GM21825 (cell line): ENCODE results near the gene BTBD16.

ENCODE experiments used
- ATAC-seq: cut with Tn5 transposase; IDR thresholded peaks from one replicate; pipeline ENCODE4 v1.9.1; 2021; ENCODE audit warnings: mild to moderate bottlenecking, moderate library complexity; ENCODE audit not compliant: unreplicated experiment

BTBD16 gene

GRCh38 chr10:122267849-122268737, 3.0 kb upstream of the BTBD16 start:
- peak; percentile 78 for ATAC-seq

GRCh38 chr10:122269059-122269687, 1.9 kb upstream of the BTBD16 start:
- ATAC-seq, result no peak

- ATAC-seq, result no peak
These were observed 3.0 kb downstream of the BTBD16 start for GRCh38 chr10:122273966-122274545.

GRCh38 chr10:122276611-122277208, 5.6 kb downstream of the BTBD16 start:
- no peak for ATAC-seq

GRCh38 chr10:122277526-122278136, 6.5 kb downstream of the BTBD16 start:
- no peak for ATAC-seq

GRCh38 chr10:122279725-122280141, 8.6 kb downstream of the BTBD16 start:
- ATAC-seq, result no peak

GRCh38 chr10:122280156-122280555, 9.1 kb downstream of the BTBD16 start:
- ATAC-seq, result no peak

GRCh38 chr10:122281018-122281626, 10.0 kb downstream of the BTBD16 start:
- ATAC-seq, result no peak

- ATAC-seq, result no peak
These were observed 10.7 kb downstream of the BTBD16 start for GRCh38 chr10:122281751-122282150.

GRCh38 chr10:122282253-122282671, 11.2 kb downstream of the BTBD16 start:
- ATAC-seq, result no peak

GRCh38 chr10:122282909-122283308, 11.8 kb downstream of the BTBD16 start:
- no peak for ATAC-seq

GRCh38 chr10:122285506-122286444, 14.7 kb downstream of the BTBD16 start:
- ATAC-seq, result no peak

- ATAC-seq, result no peak
These were observed 15.8 kb downstream of the BTBD16 start for GRCh38 chr10:122286867-122287266.

- ATAC-seq, result no peak
These were observed 16.5 kb downstream of the BTBD16 start for GRCh38 chr10:122287570-122287969.

GRCh38 chr10:122288262-122288661, 17.2 kb downstream of the BTBD16 start:
- ATAC-seq, result no peak

- no peak for ATAC-seq
These were observed 17.8 kb downstream of the BTBD16 start for GRCh38 chr10:122288917-122289316.

- no peak for ATAC-seq
These were observed 19.2 kb downstream of the BTBD16 start for GRCh38 chr10:122290334-122290733.

GRCh38 chr10:122290833-122291532, 19.9 kb downstream of the BTBD16 start:
- ATAC-seq, result no peak

GRCh38 chr10:122291739-122292138, 20.6 kb downstream of the BTBD16 start:
- no peak for ATAC-seq
